Vagina (tissue), 2 donors: Measurements from ENCODE around the gene LTF.

Experiments
- CTCF ChIP-seq, 3 experiments: fragments of 450-650 bp in 2 of 3; fragments of 200-600 bp in 1 of 3; sonication (generic) in 1 of 3; IDR thresholded peaks; one replicate each; pipeline ENCODE4 v1.5.1; 2017 to 2019; ENCODE audit warnings: antibody characterized with exemption in 3 of 3, mild to moderate bottlenecking in 2 of 3, moderate library complexity in 2 of 3
- POLR2A ChIP-seq, 2 donors: fragments of 450-650 bp; IDR thresholded peaks; one replicate each; pipeline ENCODE4 v1.6.1; 2017; ENCODE audit warnings: antibody characterized with exemption in 2 of 2, mild to moderate bottlenecking in 2 of 2, moderate library complexity in 2 of 2
- POLR2AphosphoS5 ChIP-seq, 2 donors: sonication (generic); formaldehyde crosslinking; IDR thresholded peaks; one replicate each; pipeline ENCODE4 v1.9.0; 2017; ENCODE audit warnings: antibody characterized with exemption in 2 of 2, mild to moderate bottlenecking in 2 of 2, low read depth in 1 of 2; ENCODE audit not compliant: insufficient read depth in 1 of 2

- TF ChIP-seq CTCF (IDR thresholded peaks at IDR 0.05) = no peak
- TF ChIP-seq POLR2A (IDR thresholded peaks at IDR 0.05) = no peak
- no peak for TF ChIP-seq POLR2AphosphoS5 (IDR thresholded peaks at IDR 0.05; ENCODE audit: insufficient read depth in 1 of 2, low read depth in 1 of 2)
These were observed 4.7 kb downstream of the LTF start for GRCh38 chr3:46460051-46460450.
